GM19467 (cell line): ENCODE data around the gene PKP4.
"Not testable (repeated sequence)": the region's sequence is repeated elsewhere in the genome, so short reads cannot be mapped to it uniquely, and the experiment has no call there.

Experiments
- ATAC-seq: cut with Tn5 transposase; IDR thresholded peaks from one replicate; pipeline ENCODE4 v1.9.1; 2021; ENCODE audit warnings: mild to moderate bottlenecking, moderate library complexity; ENCODE audit not compliant: unreplicated experiment

PKP4 gene, protein sequence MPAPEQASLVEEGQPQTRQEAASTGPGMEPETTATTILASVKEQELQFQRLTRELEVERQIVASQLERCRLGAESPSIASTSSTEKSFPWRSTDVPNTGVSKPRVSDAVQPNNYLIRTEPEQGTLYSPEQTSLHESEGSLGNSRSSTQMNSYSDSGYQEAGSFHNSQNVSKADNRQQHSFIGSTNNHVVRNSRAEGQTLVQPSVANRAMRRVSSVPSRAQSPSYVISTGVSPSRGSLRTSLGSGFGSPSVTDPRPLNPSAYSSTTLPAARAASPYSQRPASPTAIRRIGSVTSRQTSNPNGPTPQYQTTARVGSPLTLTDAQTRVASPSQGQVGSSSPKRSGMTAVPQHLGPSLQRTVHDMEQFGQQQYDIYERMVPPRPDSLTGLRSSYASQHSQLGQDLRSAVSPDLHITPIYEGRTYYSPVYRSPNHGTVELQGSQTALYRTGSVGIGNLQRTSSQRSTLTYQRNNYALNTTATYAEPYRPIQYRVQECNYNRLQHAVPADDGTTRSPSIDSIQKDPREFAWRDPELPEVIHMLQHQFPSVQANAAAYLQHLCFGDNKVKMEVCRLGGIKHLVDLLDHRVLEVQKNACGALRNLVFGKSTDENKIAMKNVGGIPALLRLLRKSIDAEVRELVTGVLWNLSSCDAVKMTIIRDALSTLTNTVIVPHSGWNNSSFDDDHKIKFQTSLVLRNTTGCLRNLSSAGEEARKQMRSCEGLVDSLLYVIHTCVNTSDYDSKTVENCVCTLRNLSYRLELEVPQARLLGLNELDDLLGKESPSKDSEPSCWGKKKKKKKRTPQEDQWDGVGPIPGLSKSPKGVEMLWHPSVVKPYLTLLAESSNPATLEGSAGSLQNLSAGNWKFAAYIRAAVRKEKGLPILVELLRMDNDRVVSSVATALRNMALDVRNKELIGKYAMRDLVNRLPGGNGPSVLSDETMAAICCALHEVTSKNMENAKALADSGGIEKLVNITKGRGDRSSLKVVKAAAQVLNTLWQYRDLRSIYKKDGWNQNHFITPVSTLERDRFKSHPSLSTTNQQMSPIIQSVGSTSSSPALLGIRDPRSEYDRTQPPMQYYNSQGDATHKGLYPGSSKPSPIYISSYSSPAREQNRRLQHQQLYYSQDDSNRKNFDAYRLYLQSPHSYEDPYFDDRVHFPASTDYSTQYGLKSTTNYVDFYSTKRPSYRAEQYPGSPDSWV

GRCh38 chr2:158456309-158457066 lies at the start of gene PKP4, which contains the start of gene CCDC148:
Gene PKP4, plus strand, starts transcription at chr2:158456952. Its CDS starts 76,233 bp downstream, at chr2:158533185.
Gene CCDC148, minus strand, starts transcription at chr2:158456753. Its CDS starts 314 bp downstream, at chr2:158456439.
- peak; percentile 95 for ATAC-seq

- ATAC-seq = no peak
These were observed 49.7 kb upstream of the PKP4 start for GRCh38 chr2:158407031-158407430.

GRCh38 chr2:158410132-158410531 lies 46.6 kb upstream of the PKP4 start:
- no peak for ATAC-seq

DNA sequence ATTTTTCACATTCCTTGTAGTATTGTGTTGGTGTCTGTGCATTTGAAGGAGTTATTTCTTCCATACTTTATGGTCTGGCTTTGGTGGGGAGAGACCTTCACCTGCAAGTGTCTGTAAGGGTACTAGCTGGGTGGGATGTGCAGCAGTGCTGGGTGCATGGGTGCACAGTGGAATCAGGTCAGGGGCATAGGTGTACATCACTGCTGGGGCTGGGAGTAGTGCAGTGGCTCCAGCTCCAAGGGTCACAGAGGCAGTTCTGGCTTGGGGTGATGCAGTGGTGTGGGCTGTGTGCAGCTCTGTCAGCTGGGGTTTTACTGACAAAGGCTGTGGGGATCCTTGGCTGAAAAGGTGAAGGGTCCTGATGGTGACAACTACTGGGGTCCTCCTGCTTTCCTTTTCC lies 45.0 kb upstream of the PKP4 start:
- no peak for ATAC-seq

GRCh38 chr2:158412206-158412605 lies 44.5 kb upstream of the PKP4 start:
- ATAC-seq = no peak

GRCh38 chr2:158413581-158413980 lies 43.2 kb upstream of the PKP4 start:
- ATAC-seq = no peak

DNA sequence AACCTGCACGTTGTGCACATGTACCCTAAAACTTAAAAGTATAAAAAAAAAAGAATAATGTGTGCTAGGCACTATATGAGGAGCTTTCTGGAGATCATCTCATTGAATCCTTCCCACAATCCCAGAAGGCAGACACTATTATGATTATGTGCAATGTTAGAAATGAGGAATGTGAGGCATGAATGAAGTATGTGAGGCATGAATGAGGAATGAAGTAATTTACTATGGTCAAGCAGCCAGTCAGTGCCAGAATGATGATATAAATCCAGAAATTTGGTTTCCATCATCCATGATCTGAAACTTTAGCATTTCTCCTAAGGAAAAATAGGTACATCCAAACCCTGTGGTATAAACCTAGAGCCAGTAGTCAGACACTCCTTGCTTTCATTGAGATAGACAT lies 42.2 kb upstream of the PKP4 start:
- ATAC-seq = no peak

DNA sequence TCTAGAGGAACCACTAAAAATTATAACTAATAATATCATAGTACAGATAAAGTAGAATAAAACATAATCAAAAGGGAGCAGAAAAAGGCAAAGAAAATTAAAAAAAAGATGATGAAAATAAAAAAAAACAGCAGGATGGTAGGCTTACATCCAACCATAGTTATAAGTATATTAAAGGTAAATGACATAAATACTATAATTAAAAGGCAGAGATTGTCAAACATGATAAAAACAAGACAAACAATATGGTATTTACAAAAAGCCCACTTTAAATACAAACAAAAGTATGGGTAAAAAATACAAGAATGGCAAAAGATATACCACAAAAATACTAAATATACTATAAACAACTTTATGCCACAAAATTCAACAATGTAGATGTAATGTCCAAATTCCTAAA lies 24.6 kb upstream of the PKP4 start:
- no peak for ATAC-seq

DNA sequence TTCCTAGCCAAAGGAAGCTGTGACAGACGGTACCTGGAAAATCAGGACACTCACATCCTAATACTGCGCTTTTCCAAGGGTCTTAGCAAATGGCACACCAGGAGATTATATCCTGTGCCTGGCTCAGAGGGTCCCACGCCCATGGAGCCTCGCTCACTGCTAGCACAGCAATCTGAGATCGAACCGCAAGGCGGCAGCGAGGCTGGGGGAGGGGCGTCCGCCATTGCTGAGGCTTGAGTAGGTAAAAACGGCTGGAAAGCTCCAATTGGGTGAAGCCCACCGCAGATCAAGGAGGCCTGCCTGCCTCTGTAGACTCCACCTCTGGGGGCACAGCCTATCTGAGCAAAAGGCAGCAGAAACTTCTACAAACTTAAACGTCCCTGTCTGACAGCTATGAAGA lies 23.0 kb upstream of the PKP4 start:
- not testable (repeated sequence) for ATAC-seq

DNA sequence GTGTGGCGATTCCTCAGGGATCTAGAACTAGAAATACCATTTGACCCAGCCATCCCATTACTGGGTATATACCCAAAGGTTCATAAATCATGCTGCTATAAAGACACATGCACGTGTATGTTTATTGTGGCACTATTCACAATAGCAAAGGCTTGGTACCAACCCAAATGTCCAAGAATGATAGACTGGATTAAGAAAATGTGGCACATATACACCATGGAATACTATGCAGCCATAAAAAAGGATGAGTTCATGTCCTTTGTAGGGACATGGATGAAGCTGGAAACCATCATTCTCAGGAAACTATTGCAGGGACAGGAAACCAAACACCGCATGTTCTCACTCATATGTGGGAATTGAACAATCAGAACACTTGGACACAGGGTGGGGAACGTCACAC lies 17.7 kb upstream of the PKP4 start:
- not testable (repeated sequence) for ATAC-seq

- ATAC-seq = no peak
These were observed 13.1 kb upstream of the PKP4 start for GRCh38 chr2:158443606-158444005.

DNA sequence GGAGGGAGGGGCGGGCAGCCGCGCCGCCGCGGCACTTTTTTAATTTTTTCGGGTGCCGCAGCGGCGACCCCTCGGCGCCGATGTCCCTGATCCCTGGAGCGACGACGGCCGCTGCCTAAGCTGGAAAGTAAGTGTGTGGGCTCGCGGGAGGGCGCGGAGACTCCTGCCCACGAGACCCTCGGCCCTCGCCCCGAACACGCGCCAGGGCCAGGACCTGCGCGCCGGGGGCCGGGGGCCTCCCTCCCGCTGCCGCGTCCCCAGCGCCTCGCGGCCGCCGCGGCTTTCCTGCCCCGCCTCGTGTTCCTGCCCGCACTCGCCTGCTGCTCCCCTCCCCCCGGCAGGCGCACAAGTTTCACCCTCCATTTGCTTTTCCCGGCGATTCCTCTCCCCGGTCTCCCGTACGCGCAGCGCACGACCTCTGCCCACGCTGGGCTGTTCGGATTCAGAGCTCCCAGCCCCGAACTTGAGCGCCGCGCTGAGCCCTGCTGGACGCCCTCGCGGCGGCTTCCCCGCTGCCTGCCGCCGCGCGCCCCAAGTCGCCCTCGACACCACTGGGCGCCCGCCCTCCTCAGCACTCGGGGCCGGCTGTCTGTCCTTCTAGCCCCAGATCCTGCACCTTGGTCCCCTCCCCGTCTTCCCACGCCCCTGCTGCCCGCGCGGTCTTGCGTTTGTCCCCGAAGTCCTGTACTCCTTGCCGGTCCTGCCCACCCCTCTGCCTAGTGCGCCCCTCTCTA lies 507 bp downstream of the PKP4 start:
- peak; percentile 24 for ATAC-seq

DNA sequence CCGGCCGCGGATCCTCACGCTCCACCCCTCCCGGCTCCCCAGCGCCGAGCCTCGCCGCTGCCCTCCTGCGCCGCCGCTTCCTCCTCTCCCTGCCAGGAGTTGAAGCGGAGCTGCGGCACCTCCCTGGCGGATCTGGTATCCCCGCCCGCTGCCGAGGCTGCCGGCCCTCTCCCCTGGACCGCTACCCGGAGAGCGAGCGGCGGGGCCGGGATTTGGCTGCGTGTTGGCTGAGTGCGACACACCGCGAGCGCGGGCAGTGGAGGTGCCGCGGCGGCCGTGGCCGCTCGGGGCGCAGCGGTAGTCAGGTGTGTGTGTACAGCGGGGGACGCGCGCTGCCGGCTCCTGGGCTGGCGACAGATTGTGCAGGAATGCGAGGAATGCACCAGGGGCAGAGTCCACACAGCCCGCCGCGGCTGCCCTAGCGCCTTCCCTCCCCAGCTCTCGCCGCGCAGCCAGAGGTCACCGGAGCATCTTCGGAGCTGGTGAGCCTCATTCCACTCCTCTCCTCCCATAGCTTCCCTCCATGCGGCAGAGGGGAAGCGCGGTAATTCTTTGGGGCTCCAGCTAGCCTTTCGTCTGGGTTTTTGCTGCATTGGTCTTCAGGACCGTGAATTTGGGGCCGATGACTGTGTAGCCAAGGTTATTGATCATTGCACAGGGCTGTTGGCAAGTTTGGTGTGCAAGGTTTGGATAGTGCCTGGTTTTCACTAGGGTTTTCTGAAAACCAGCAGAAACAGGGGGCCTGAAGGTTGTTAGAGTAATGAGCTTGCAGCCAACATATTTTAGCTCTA lies 1.3 kb downstream of the PKP4 start:
- peak; percentile 53 for ATAC-seq

GRCh38 chr2:158458617-158458920 lies 1.8 kb downstream of the PKP4 start:
- ATAC-seq = no peak

GRCh38 chr2:158459161-158460003 lies 2.6 kb downstream of the PKP4 start:
- ATAC-seq = no peak

DNA sequence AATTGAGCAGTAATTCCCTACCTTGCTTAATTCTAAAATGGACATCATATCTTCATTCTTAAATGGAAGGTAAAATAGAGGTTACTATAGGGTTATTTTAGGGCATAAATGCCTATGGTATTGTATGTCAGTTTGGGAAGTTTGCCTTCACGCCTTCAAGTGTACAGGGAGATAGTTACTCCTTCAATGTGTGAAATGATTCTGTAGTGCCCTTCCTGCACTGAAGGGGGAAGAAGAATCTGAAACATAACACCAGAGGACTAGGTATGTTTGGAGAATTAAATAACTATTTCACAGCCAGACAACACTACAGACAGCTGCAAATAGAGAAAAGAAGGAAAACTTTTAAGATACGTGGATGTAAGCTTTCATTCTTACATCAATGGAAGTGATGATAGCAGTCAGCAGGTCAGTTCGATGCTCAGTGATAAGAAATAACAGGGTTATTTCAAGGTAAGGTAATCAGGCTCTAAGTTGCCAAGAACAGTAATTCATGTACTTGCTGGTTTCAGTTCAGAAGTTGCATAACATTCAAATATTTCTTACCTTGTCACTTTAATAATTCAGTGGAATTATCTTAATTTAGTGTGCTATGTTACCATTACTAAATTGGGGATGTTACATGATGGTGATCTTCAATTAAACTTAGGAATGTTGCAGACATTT lies 4.0 kb downstream of the PKP4 start:
- ATAC-seq = no peak

DNA sequence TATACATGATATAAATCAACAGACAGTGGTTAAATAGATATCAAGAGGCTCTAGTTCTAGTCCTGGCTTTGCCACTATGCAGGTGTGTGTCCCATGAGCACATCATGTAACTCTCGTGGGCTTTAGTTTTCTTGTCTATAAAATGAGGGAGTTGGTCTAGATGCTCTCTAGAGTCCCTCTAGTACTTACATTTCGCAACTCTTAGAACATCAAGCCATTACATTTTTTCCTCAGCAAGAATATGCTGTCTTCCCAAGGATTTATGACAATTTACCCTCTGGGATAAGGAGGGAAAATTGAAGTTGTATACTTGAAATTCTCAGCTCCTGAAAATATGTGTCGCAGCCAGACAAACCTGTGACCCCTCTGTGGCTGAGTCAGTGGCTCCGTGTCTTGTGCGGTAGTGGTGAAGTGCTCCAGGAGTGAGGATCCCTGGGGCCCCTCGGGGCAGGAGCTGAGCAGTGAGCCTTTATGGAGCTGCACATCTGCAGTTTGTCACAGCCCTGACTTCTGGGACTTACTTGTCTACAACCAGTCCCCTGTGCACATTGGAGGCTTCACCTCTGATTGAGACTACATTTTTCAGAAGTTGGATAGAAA lies 6.8 kb downstream of the PKP4 start:
- no peak for ATAC-seq
